Activated naive CD4-positive, alpha-beta T cell treated with anti-CD3 and anti-CD28 coated beads, Interleukin-2, amount 50 U/mL, for 16 hours (primary cell): Measurements from ENCODE around the gene MYDGF.
"Not testable (repeated sequence)": the region's sequence is repeated elsewhere in the genome, so short reads cannot be mapped to it uniquely, and the experiment has no call there.

Experiments used
- DNase-seq: peaks from one replicate; pipeline ENCODE4 v3.0.0-alpha.2; 2020

MYDGF gene

GRCh38 chr19:4699826-4700692, 29.9 kb upstream of the MYDGF start:
- DNase-seq, result no peak

DNA sequence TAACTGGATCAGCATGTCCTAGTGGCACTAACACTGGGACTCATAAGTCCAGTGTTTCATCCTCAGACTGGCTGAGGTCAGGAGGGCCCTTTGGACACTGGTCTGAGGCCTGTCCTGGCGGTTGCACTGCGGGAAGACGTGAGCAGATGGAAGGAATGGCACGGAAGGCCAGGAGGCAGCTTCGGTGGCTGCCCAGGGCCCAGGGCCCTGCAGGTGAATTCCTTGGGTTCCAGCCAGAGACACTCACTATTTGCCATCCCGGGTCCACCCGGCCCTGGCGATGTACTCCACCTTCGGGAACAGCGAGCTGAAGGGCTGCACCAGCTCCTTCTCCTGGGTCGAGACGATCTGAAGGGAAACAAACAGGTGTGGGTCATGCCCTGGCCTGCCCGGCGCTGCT, 27.2 kb upstream of the MYDGF start:
- no peak for DNase-seq

DNA sequence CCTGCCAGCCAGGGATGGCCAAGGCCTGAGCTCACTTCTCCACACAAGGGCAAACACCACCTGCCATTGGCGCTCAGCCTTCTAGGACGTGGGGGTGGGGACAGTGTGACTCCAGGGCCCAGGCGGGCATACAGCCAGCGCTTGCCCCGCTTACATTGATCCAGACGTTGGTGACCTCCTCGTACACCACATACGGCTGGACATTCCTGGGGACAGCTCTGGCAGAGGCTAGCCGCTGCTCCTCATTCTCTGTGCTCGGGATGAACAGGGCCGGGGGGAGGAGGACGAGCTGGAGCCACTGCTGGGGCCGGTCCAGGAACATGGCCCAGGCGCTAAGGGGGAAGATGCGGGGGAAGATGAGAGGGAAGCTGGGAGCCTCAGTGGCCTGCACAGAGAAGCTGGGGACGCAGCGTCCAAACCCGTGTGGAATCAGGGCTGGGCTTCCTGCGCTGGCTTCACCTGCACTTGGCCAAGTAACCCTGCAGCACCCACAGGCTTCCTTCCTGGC, 25.1 kb upstream of the MYDGF start:
- DNase-seq, result no peak

DNA sequence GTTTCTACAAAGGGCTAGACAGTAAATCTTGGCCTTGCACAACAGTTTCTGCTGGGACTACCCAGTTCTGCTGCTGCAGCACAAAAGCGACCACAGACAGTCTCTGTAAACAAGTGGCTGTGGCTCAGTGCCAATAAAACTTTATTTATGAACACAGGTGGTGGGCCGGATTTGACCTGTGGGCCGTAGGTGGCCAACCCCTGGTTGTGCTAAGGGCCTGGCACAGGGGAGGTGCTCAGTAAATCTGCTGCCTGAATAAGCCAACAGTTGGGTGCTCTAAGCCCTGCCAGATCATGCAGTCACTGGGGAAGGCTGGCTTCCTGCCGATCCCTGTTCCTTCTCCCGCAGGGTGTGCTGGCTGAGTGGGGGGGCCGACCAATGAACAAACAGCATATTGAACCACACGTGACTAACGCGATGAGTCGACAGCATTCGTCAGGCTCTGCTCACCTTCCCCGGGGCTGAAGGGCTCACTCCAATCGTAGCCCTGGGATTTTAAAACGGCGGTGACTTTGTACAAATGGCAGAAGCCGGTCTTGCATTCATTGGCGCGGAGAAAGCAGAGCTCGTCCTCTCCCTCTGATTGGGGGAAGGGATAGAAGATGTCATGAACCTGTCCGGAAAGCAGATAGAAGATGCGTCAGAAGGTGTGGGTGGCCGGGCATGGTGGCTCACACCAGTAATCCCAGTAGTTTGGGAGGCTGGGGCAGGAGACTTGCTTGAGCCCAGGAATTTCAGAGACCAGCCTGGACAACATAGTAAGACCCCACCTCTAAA, 24.3 kb upstream of the MYDGF start:
- no peak for DNase-seq

DNA sequence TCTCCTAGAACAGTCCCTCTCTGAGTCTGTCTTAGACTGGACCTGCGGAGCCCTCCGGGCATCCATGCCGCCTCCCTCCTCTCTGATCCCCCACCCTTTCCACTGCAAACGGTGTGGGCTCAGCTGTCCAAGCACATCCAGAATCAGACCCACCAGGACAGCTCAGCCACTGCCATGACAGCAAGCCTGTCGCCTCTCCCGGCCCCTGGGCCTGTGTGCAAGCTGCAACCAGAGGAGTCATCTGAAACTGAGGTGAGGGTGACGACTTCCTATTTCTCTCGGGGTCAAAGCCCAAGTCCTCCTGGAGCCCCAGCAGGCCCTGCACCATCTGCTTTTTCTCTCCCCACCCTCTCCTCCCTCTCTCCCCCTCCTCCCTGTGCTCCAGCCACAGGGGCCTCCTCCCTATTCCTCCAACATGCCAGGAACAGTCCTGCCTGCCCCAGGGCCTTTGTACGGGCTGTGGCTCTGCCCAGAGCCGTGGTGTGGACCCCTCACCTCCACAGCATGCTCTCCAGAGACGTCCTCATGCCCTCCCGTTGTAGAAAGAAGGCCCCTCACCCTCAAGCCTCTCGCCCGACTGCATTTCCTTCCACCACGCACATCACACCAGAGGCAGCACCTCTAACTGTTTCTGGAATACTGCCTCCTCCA, 23.5 kb upstream of the MYDGF start:
- no peak for DNase-seq

DNA sequence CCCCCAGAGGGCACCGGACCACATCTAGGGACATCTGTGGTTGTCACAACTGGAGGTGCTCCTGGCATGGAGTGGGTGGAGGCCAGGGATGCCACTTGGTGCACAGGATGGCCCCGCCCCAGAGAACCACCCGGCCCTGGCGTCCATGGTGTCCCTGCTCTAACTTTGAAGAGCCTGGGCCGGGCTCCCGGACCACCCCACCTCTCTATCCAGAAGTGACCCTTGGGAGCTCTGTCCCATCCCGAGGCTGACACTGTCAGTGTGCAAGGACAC, 22.9 kb upstream of the MYDGF start:
- DNase-seq, result no peak

- no peak for DNase-seq
These were observed 22.3 kb upstream of the MYDGF start for GRCh38 chr19:4692251-4693077.

DNA sequence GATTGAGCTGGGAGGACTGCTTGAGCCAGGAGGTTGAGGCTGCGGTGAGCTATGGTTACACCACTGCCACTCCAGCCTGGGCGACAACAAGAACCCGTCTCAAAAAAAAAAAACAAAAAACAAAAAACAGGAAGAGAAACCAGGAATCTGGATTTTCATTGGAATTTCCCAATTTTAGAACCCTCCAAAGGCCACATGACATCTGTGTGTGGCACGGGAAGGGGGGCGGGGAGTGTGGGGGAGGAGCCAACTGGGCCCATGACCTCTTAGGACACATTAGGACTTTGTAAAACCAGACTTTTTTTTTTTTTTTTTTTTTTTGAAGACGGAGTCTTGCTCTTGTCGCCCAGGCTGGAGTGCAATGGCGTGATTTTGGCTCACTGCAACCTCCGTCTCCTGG, 21.2 kb upstream of the MYDGF start:
- no peak for DNase-seq

- DNase-seq, result no peak
These were observed 20.2 kb upstream of the MYDGF start for GRCh38 chr19:4690361-4690760.

DNA sequence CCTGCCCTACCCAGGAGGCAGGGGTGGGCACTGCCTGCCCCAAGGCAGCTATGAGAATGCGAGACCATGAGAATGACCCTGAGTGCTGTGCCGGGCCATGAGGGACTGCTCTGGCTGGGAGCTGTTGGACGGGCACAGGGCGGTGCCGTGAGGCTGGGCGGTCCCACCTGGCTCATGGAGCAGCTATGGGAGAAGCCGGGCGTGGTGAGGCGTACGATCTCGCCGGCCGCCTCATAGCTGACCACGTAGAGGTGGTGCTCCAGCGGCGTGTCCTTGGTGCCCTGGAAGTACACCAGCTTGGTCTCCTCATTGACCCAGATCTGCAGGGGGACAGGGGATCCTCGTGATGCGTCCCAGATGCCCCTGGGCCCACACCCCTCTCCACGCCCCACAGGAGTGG, 19.3 kb upstream of the MYDGF start:
- DNase-seq, result no peak

DNA sequence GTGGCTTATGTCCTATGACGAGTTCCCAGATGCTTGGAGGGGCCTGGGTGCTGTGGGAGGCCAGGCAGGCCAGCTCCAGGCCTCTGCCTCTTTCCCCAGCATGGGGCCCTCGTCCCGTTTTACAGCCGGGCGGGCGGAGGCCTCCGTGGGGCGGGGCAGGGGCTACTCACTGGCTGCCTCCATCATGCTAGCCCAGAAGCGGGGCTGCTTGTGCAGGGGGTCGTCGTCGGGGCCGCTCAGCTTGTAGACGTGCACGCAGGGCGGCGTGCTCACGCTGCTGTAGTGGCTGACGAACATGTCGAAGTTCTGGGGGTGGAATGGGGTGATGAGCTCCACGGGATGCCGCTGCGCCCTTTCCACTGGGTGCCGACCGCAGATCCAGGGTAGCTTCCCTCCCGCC, 18.4 kb upstream of the MYDGF start:
- no peak for DNase-seq

- no peak for DNase-seq
These were observed 17.3 kb upstream of the MYDGF start for GRCh38 chr19:4687396-4687795.

DNA sequence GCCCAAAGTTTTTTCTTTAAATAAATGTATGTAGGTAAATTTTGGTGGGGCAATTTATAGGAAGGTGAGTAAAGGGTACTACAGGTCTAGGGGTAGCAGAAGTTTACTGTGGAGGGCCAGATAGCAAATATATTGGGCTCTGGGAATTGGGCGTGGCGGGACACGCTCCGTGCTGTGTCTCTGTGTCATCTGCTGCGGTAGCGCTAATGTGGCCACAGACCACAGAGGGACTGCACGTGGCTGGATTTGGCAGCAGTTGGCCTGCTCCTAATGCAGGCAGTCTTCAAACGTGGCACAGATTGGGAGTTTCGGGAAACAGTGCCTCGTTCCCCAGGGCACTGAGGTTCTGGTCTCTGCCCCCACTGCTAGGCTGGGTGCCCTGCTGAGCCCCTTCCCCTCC, 16.6 kb upstream of the MYDGF start:
- no peak for DNase-seq

DNA sequence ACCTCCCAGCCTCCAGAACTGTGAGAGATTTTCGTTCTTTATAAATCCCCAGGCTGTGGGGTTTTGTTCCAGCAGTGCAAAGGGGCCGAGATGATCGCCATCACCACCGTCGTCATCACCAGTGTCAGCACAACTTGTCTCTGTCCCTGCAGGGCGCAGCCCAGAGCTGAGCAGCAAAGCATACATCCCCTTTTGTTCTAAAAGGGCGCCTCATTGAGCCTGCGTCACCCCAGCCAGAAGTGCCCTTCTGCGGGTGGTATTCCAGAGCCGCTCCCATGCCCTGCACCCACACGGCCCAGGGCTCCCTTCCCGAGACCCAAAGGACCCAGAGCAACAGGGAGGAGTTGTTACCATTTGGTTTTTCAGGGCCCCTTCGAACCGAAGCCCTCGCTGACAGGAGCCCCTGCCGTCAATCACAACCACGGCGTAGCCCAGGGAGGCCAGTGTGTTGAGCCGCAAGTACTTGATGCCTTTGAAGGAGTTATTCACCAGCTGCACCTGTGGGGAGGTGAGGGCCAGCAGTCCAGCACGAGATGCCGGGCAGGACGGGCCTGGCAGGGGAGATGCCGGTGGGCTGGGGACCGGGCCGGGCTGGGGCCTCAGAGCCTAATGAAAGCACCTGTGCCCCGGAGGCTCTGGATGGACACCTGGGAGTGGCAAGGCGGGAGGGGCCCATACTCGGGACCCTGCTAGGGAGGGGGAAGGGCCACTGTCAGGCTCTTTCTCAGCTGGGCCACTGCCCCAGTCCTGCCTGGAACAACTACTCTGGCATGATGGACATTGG, 14.4 kb upstream of the MYDGF start:
- DNase-seq, result no peak

GRCh38 chr19:4682417-4683200, 12.5 kb upstream of the MYDGF start:
- DNase-seq, result no peak

- not testable (repeated sequence) for DNase-seq
These were observed 9.9 kb upstream of the MYDGF start for GRCh38 chr19:4680021-4680420.

- DNase-seq, result peak; percentile 20
These were observed 9.0 kb upstream of the MYDGF start for GRCh38 chr19:4678881-4679790.

GRCh38 chr19:4676955-4677731, 7.0 kb upstream of the MYDGF start:
- no peak for DNase-seq

GRCh38 chr19:4675346-4675745, 5.2 kb upstream of the MYDGF start:
- no peak for DNase-seq
